A172 (cell line): ENCODE data around the gene MORN1. TPM values are rescaled to one million over a fixed set of nuclear protein-coding genes. Genes with fewer than 3 reads are reported as not detected.

Experiments
- DNase-seq: peaks from one replicate; pipeline ENCODE4 v3.0.0-alpha.2; 2015; ENCODE audit warnings: low spot score
- total RNA-seq: library from RNA; depleted of rRNA; stranded (reverse); fragments of >200 nt; shearing (Covaris generic); gene quantifications from 2 replicates; pipeline ENCODE4 v1.2.3, GENCODE V29; 2014

Gene MORN1
- total RNA-seq, 1 experiment from 2014 or later = 5.1 TPM

DNA sequence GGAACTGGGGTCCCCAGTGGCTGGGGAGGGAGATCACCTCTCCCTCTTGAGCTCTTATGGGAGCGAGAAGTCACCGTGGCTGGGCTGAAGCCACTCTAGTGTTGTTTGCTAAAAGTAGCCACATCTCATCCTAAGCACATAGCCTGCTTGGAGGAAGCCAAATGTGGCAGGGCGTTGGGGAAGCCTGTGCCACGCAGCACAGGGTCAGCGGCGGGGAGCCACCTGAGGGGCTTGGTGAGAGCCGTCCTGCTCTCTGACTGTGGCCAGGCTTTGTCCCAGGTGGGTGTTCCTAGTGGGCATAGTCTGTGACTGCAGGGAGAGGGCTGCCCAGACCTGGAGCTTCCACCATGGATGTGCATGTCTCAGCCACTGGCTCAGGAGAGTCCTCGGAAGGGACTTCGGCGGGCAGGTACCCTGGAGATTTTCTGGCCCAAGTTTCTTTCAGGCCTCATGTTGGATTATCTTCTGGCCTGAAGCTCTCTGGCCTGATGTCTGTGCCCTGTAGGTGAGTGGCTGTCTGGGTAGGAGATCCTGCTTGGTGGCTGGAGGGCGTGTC, 38.9 kb downstream of the MORN1 start:
- DNase-seq = no peak

DNA sequence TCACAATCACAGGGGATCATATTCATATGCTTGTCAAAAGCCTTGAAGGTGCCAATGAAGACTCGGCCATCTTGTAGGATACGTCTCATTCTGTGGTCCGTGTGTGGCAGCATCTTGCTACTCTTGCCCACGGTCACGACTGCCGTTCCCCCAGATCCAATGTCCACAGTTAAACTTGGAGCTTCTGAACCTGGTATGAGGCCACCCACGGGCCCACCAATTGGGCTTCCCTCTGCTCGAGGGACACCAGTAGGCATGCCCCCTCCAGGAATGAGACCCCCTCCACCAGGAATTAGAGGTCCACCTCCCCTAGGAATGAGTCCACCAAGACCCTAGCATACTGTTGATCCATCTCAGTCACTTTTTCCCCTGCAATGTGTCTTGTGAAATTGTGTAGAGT, 39.6 kb downstream of the MORN1 start:
- no peak for DNase-seq

DNA sequence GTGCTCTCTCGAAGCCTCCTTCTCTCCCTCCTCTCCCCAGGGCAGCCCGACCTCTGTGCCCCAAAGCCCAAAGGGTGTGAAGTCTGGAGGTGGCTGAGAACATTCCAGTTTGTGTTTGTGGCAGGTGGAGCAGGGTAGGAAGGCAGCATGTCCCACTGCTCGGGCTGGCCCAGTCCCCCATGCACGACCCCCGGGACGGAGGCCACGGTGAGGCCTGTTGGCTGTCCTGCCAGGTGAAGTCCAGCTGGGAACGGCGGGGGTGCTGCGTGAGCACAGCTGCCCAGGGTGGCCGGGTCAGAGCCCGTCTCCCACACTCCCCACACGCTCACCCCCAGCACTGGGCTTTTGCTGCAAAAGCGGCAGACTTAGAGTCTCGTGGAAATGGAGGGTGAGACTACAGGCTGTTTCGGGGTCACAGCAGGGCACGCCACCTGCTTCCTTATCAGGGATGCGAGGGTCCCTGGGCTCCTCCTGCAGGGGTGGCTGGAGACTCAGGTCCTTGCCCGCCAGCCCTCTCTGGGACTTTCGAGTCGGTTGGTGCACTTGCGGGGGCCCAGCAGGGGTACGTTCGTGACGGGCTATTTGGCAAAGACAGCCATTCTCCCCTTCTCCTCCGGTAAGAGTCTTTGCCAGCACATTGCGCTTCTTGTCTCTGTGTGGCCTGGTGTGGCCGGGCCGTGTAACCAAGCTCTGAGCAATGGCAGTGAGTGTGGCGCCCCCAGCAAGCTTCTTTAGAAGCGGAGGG, 40.3 kb downstream of the MORN1 start:
- DNase-seq = no peak

DNA sequence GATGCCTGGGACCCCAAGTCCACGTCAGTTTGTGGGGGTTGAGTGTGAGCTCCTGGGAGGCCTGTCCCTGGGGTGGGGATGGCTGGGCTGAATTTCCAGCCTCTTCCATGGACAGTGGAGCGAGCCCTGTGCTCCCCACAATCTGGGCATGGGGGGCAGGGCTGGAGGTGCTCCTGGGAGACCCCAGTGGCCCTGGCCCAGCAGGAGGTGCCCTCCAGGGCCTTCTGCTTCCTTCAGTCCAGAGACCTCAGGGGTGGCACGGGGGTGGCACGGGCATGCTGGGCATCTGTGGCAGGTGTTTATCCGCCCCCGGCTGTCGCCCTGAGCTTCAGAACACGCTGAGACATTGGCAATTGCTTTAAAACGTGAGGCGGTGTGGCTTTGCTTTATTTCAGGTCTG, 40.9 kb downstream of the MORN1 start:
- DNase-seq = no peak

DNA sequence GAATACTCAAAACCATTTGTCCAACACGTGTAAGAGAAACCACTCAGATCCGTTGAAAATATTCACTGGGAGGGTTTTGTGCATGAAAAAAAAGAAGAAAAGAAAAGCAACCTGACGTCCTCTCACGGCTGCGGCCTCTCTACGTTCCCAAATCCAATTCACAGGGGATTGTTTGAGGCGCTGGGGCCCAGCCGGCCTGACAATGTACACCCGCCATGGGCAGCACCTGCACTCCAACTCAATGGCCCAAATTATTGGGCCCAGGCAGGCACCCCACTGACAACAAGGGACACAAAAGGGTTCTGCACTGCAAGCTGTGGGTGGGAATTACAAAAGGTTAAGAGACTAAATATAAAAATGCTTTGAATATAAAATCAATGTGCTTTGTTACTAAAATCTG, 41.5 kb downstream of the MORN1 start:
- DNase-seq = no peak

DNA sequence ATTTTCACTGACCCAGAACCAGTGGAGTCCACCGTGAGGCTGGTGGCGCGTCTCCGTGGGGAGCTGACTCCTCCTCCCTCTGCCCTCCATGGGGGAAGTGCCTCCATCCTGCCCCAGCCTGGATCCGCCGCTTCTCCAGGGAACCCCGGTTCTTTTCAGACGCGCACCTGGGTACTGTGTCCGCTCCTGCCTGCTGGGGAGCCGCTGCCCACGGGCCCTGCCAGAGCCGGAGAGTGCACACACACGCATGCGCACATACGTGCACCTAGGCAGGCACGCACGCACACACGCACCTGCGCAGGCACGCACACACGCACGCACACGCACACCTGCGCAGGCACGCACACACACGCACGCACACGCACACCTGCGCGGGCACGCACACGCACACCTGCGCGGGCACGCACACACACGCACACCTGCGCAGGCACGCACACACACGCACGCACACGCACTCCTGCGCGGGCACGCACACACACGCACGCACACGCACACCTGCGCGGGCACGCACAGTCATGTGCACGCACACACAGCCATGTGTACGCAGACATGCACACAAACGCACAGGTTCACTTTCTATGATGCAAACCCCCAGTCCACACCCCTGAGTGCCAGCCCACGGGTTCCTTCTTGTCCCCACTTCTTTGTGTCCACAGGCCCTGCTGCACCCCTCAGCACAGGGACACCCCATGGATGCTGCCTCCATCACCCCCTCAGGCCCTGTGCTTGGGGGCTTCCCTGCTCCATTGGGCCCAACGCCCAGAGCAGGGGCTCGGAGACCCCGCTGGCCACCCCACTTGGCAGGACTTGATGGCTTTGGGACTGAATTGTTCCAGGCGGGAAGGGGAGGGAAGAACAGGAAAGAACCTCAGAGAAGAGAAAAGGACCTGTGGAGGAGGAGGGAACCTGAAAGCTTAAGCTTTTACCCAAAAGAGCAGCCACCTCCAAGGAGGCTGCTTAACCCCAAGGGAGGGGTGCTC, 42.7 kb downstream of the MORN1 start:
- DNase-seq = no peak

DNA sequence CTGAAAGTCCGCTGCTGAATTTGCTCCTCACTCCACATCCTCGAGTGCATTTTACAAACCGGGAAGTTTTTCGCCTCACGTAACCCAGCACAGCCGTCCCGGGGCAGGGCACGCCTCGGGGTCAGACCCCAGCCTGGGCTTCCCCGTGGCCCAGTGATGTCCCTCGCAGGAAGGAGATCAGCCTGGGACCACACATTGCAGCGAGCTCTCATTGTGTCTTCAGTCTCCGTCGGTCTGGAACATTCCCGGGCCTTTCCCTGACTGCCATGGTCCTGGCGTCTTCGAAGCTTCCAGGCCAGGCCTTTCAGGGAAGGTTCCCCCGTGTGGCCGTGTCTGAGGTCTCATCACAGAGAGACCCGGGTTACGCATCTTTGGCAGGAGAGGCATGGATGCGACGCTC, 43.5 kb downstream of the MORN1 start:
- no peak for DNase-seq

DNA sequence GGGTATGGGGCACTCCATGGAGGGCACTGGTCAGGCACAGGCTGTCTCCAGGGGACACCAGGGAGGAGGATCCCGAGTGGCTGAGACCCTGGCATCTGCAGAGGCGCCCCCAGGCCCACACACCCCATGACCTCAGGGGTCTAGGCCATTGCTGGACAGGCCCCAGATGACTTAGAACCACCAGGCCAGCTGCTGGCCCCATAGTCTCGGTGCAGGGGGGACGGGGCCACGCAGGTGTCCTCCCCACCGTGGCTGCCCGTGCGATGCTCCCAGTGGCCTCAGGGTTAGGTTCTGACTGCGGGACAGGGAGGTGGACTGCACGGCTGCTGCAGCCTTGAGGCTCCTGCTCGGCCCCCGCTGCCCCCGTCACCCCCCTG, 44.0 kb downstream of the MORN1 start:
- DNase-seq = no peak

DNA sequence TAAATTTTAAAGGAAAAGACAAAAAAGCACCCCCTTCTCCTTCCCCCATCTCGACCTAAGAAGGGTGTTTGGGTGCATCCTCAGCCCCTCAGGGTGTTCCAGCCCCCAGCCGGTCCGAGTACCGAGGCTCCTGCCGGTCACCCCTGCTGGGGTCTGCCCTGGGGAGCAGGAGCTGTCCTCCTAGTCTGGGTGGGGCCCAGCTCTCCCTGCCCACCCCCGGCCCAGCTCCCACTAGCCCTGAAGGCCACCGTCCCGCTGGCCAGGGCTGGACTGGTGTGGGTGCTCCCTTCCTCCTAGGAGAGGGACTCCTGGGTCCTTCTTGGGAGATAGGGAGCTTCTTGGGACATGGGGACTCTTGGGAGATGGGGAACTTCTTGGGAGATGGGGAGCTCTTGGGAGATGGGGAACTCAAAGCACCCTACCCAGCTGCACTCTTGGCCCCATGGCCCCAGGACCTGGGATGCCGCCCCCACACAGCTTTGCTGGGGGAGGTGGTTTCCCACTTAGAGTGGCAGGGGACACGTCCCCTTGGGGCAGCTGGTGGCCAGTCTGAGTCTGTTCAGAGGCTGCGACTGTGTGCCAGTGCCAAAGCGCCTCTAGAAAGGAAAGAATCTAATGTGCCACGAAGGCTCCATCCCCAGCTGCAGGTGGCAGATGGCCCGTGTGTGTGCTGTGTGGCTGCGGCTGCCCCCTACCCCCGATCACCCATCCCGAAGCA, 44.5 kb downstream of the MORN1 start:
- no peak for DNase-seq

DNA sequence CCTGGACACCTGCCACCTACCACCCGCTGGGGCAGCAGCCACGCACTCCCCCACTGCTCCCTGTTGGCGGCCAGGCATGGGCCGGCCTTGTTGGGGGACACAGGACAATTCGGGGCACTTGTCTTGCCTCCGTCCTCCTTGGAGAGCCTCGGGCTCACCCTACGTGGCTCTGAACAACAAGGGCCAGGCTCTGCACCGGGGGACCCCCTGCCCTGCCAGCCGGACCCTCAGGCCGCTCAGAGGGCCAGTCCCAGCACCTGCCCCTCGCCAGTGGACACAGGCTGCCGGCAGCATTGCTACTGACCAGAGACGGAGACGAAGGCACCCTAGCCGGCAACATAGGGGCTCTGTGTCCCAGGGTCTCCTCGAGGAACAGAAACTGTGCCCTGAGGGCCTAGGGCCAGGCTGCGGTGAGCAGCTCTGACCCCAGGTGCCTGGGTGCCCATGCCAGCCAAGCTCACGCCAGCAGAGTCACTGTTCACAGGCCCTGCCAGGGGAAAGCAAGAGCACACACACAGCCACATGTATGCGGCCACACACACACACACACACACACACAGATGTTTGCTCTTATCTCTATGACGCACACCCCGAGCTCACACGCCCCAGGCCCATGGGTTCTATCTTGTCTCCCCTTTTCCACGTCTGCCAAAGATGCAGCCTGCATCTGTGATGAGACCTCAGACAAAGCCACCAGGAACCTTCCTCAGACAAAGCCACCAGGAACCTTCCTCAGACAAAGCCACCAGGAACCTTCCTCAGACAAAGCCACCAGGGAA, 45.9 kb downstream of the MORN1 start:
- DNase-seq = no peak

DNA sequence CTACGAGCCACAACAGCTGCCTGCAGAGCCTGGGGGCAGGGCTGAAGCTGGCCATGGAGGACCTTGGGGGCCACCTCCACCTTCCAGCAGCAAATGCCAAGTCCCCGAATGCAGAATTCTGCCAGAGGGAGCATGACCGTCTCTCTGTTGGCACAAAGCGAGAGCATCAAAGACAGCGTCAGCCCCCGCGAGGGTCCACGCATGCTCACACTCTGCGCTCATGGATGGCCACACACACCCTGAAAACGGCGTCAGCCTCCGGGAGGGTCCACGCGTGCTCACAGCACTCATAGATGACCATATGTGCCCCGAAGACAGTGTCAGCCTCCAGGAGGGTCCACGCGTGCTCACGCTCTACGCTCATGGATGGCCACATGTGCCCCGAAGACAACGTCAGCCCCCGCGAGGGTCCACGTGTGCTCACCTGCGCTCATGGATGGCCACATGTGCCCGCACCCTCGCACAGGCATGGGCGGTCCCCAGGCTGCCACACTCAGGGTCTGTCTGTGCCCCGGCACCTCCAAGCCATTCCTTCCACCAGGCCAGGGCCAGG, 46.5 kb downstream of the MORN1 start:
- DNase-seq = no peak

DNA sequence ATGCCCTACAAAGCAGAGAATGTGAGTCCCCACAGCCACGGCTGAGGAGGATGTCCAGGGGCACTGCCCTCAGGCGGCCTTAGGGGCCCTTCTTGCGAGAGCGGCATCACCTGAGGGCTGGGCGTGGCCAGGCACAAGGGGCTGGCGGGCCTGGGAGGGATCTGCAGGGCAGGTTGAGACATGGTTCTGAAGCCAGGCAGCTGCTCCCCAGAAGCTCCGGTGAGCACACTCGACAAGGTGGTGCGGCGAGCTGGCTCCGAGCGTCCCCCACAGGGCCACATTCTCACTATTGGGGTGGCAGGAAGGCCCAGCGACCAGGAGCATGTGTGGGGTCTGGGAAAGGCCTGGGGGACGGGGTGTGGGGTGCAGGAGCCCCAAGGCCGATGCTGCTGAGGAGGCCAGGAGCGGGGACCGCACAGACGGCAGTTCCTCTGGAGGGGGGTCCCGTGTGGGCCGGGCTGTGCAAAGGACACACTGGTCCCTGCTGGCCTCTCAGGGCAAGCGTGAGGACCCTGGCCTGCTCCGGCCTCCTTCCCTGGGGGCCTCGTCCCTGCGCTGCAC, 47.2 kb downstream of the MORN1 start:
- DNase-seq = no peak

DNA sequence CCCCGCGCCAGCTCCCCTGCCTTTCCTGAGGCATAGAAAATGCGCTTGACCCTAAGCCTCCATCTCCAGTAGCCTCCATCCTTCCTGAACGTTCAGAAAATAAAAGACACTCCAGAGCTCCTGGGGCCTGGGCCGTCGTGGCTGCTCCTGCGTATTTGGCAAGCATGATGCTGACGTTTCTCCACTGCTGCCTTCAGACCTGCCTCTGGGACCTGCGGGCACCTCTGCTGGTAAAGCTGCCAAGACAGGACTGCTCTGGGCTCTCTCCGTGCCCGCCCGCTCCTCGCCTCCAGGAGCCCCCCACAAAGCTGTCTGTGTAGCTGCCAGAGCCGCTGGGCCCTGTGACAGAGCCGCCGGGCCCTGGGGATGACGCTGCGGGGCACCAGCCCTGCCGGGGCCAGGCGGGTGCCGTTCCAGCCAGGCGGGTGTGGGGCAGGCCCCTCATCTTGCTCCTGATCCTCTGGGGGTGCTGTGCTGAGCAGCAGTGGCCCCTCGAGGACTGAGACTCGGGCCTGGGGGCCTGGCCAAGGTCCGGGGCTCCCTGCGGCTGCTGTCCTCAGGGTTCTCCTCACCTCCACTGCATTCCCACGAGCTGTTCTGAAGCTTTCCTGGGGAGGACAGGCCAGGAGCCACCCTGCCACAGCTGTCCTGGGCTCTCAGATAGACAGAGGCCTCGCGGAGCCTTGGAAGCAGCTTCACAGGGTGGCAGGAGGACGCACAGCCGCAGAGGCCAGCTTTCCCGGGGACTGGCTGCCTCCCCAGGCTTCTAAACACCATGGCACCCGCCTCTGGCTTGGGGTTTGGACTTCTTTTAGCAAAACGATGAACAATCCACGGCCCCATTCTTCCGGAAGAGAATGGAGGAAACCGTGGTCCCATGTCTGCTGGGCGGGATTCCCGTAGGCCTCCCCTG, 48.1 kb downstream of the MORN1 start:
- DNase-seq = no peak

DNA sequence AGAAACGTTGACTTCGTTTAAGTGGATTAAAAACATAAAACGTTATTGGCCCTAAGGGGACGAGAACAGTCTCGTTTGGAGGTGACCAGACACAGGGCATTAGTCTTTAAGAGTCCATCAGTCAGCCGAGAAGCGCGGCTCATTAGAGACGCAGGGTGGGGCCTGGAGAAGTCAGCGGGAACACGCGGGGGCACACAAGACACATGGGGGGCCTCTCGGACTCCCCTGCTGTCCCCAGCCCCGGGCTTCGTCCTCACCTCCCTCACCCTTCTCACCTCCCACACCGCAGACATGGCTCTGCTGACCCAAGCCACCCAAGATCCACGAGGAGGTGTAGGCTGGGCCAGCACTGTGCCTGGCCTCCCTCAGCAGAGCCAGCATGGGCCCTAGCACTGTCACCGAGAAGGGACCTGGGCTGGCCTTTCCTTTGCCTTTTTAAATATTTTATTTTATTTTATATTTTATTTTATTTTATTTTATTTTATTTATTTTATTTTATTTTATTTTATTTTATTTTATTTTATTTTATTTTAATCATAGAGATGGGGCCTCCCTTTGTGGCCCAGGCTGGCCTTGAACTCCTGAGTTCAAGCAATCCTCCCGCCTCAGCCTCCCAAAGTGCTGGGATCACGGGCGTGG, 48.9 kb downstream of the MORN1 start:
- no peak for DNase-seq

DNA sequence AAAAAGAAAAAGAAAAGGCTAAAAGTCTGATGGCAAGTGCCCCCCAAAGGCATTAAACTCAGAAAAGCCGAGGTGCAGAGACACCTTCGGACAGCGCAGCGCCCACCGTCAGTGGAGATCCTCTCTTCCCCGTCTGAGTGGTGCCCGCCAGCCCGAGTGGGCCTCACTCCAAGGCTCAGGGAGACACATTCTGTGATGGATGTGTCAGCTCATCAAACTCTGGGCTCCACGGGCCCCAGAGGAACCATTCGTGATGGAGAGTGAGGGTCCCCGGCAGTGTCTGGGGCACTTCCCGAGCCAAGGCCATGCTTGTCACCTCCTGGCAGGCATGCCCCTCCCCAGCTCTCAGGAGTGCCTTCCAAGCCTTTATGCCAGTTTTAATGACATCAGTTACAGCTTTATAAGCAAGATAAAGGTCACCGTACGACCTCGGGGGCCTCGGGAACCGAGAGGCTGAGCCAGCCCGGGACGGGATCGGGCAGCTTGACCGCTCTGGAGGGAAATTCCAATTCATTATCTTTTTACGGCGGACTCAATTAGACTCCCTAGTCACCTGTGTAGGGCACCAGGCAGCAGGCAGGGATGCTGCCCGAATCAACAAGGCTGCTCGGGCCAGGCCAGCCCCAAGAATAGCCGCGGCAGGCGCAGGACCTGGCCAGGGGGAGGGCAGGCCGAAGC, 49.5 kb downstream of the MORN1 start:
- DNase-seq = no peak

DNA sequence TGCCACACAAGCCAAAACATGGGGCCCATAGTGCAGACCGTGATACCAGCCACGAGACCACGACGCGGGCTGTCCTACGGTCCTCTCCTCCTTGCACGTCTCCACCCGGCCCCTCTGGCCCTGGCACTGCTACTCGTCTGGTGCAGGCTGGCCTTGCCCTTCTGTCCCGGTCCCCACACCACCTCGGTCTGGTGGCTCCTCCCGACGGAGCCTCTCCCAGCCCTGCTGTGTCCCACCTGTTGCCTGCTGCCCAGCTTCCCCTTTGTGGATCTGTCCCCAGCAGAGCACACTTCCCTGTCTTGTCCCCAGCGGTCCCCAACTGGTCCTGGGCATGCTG, 50.5 kb downstream of the MORN1 start:
- no peak for DNase-seq

DNA sequence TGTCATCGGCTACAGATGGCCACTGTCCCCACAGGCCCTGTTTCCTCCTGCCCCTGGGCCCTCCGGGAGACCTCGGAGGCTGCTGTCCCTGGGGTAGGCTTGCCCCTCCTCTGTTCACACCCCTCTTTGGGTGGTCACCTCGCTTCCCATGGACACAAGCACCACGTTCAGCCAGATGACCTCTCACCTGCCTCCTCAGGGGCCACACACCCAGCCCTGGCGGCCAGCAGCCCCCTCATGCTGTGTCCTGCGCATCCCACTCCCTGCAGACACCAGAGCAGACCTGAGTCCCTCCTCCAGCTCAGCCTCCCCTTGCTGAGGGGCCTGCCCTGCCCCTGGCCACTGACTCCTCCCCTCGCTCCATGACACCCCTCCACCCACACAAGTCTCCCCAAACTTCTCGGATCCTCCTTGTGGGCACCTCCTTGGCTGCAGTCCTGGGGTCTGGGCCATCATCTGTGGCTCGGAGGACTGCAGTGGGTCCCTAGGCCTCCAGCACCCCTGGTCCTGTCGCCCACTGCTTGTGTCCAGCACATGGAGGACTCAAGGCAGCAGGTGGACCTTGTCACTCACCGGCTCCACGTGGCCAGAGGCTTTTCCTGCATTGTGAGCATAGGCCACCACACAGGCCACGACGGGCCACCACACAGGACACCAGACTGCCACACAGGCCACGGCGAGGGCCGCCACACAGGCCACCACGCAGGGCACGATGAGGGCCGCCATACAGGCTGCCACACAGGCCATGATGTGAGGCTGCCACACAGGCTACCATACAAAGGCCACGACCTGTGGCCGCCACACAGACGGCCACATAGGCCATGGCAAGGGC, 51.1 kb downstream of the MORN1 start:
- no peak for DNase-seq
